HepG2 (cell line): ENCODE results near the gene PPP1R9B.

Experiments used
- CBX5 ChIP-seq: sonication (generic); formaldehyde crosslinking; IDR thresholded peaks from 2 replicates; pipeline ENCODE4 v1.4.0; 2020; ENCODE audit warnings: missing genetic modification reagents, borderline replicate concordance
- CEBPZ ChIP-seq: IDR thresholded peaks from 2 replicates; pipeline ENCODE4 v1.6.1; 2012; ENCODE audit warnings: low read length, improper control_type of control experiment
- CTCF ChIP-seq: sonication (generic); formaldehyde crosslinking; IDR thresholded peaks from 2 replicates; pipeline ENCODE4 v1.5.0; 2020; ENCODE audit warnings: mild to moderate bottlenecking, missing genetic modification reagents, moderate library complexity
- ELF4 ChIP-seq: sonication (generic); formaldehyde crosslinking; IDR thresholded peaks from 2 replicates; pipeline ENCODE4 v1.5.0; 2020; ENCODE audit warnings: missing genetic modification reagents, mild to moderate bottlenecking, moderate library complexity, borderline replicate concordance
- ESRRA ChIP-seq: sonication (generic); formaldehyde crosslinking; IDR thresholded peaks from 2 replicates; pipeline ENCODE4 v1.5.1; 2020; ENCODE audit warnings: mild to moderate bottlenecking, low read depth, missing genetic modification reagents
- FOXO4 ChIP-seq: sonication (generic); formaldehyde crosslinking; conservative IDR thresholded peaks from 2 replicates; pipeline ENCODE4 v1.8.1; 2023; ENCODE audit warnings: missing genetic modification reagents
- MAZ ChIP-seq, 2 experiments: sonication (generic) in 1 of 2; formaldehyde crosslinking in 1 of 2; IDR thresholded peaks; 2 replicates each; pipeline versions ENCODE4 v1.5.0 to v1.6.1; 2012 to 2020; ENCODE audit warnings: low read depth in 2 of 2, mild to moderate bottlenecking in 2 of 2, borderline replicate concordance in 1 of 2, improper control_type of control experiment in 1 of 2, low read length in 1 of 2, missing genetic modification reagents in 1 of 2, moderate library complexity in 1 of 2
- TFAP4 ChIP-seq: sonication (generic); IDR thresholded peaks from 2 replicates; pipeline ENCODE4 v1.6.1; 2016; ENCODE audit warnings: low read depth, borderline replicate concordance
- YY1 ChIP-seq: IDR thresholded peaks from 2 replicates; pipeline ENCODE4 v1.6.1; 2011; ENCODE audit warnings: low read length, low read depth, moderate library complexity, mild to moderate bottlenecking; ENCODE audit not compliant: insufficient read depth, insufficient replicate concordance
- ZNF33A ChIP-seq: sonication (generic); formaldehyde crosslinking; IDR thresholded peaks from 2 replicates; pipeline ENCODE4 v1.5.1; 2020; ENCODE audit warnings: missing genetic modification reagents, mild to moderate bottlenecking, moderate library complexity, borderline replicate concordance
- ZNF350 ChIP-seq: sonication (generic); formaldehyde crosslinking; IDR thresholded peaks from 2 replicates; pipeline ENCODE4 v1.4.0; 2020; ENCODE audit warnings: mild to moderate bottlenecking, low read depth, missing genetic modification reagents, borderline replicate concordance
- ZNF780A ChIP-seq: sonication (generic); formaldehyde crosslinking; IDR thresholded peaks from 2 replicates; pipeline ENCODE4 v1.8.0; 2022; ENCODE audit warnings: mild to moderate bottlenecking, missing genetic modification reagents, moderate library complexity
- ZXDC ChIP-seq: sonication (generic); formaldehyde crosslinking; IDR thresholded peaks from 2 replicates; pipeline ENCODE4 v1.5.0; 2020; ENCODE audit warnings: mild to moderate bottlenecking, missing genetic modification reagents

- TF ChIP-seq ZNF350 (CRISPR knock-in tag) = no peak
- no peak for TF ChIP-seq CBX5 (CRISPR knock-in tag)
- TF ChIP-seq ZNF33A (CRISPR knock-in tag) = no peak
- no peak for TF ChIP-seq YY1
- no peak for TF ChIP-seq FOXO4 (CRISPR knock-in tag)
- TF ChIP-seq CTCF (CRISPR knock-in tag) = no peak
- TF ChIP-seq TFAP4 = no peak
- TF ChIP-seq MAZ (IDR thresholded peaks at IDR 0.05; ENCODE audit: borderline replicate concordance, low read depth, low read length) = no peak
- TF ChIP-seq MAZ (CRISPR knock-in tag; IDR thresholded peaks at IDR 0.05; ENCODE audit: low read depth) = no peak
- no peak for TF ChIP-seq ESRRA (CRISPR knock-in tag)
- no peak for TF ChIP-seq CEBPZ
- no peak for TF ChIP-seq ZNF780A
- no peak for TF ChIP-seq ELF4 (CRISPR knock-in tag)
- TF ChIP-seq ZXDC (CRISPR knock-in tag) = no peak
Measured at GRCh38 chr17:50087912-50088405, 62.5 kb downstream of the PPP1R9B start.
